ENCODE data around the gene GJD3. TPM values are rescaled to one million over a fixed set of nuclear protein-coding genes. Genes with fewer than 3 reads are reported as not detected.

Gene GJD3
- polyA plus RNA-seq, 1 donor from 2014 or later: not detected

- Histone ChIP-seq H3K27ac (ENCODE audit: low read length) (no peak overlapping the region), H3K36me3 (ENCODE audit: insufficient read depth, low read length) (no peaks in the 10 kb centered on the region), H2AFZ (ENCODE audit: low read depth, low read length) (no peak overlapping the region), H3K9me3 (ENCODE audit: low read length) (no peaks in the 10 kb centered on the region), H3K9ac (ENCODE audit: low read length) (no peak overlapping the region), H3K27me3 (ENCODE audit: insufficient read depth, low read depth, low read length) (no peaks in the 10 kb centered on the region), H3K79me2 (replicated peaks; ENCODE audit: insufficient read depth, low read length) (no peaks in the 10 kb centered on the region), H4K20me1 (ENCODE audit: insufficient read depth) (no peaks in the 10 kb centered on the region), H3K9me2 (ENCODE audit: insufficient read depth, low read length) (no peaks in the 10 kb centered on the region), H3K4me3 (ENCODE audit: low read length) (no peak overlapping the region), H3F3A (ENCODE audit: insufficient read depth, low read length, poor library complexity, severe bottlenecking) (no peaks in the 10 kb centered on the region), H3K4me2 (ENCODE audit: low read length) (no peak overlapping the region)
- no peak for TF ChIP-seq POLR2AphosphoS5 (IDR thresholded peaks at IDR 0.05)
- no peak for TF ChIP-seq TAF1 (IDR thresholded peaks at IDR 0.05; ENCODE audit: low read depth)
- no peak for TF ChIP-seq REST (IDR thresholded peaks at IDR 0.05; ENCODE audit: borderline replicate concordance)
- TF ChIP-seq MXI1 (conservative IDR thresholded peaks at IDR 0.05; ENCODE audit: poor library complexity, severe bottlenecking): no peak
- no peak for TF ChIP-seq CTCF (IDR thresholded peaks at IDR 0.05; ENCODE audit: poor library complexity, severe bottlenecking)
- TF ChIP-seq RAD21 (conservative IDR thresholded peaks at IDR 0.05): no peak
- TF ChIP-seq SMC3 (conservative IDR thresholded peaks at IDR 0.05; ENCODE audit: poor library complexity): no peak
- TF ChIP-seq EZH2 (IDR thresholded peaks at IDR 0.05; ENCODE audit: borderline replicate concordance, insufficient read depth, low read length, poor library complexity, severe bottlenecking): no peak
- no peak for TF ChIP-seq EP300 (conservative IDR thresholded peaks at IDR 0.05; ENCODE audit: poor library complexity, severe bottlenecking)
These were observed 37.2 kb downstream of the GJD3 start for GRCh38 chr17:40327244-40327729.

GRCh38 chr17:40326832-40327199 lies 37.7 kb downstream of the GJD3 start:
- no peaks in the 10 kb centered on the region for H3K79me2 ChIP-seq (replicated peaks; ENCODE audit: insufficient read depth, low read length)
- H3F3A ChIP-seq (ENCODE audit: insufficient read depth, low read length, poor library complexity, severe bottlenecking): no peaks in the 10 kb centered on the region
- no peak overlapping the region for H3K4me3 ChIP-seq (ENCODE audit: low read length)
- no peaks in the 10 kb centered on the region for H3K27me3 ChIP-seq (ENCODE audit: insufficient read depth, low read depth, low read length)
- TF ChIP-seq CTCF (IDR thresholded peaks at IDR 0.05; ENCODE audit: poor library complexity, severe bottlenecking) (no peak), TAF1 (IDR thresholded peaks at IDR 0.05; ENCODE audit: low read depth) (no peak), POLR2AphosphoS5 (IDR thresholded peaks at IDR 0.05) (no peak), MXI1 (conservative IDR thresholded peaks at IDR 0.05; ENCODE audit: poor library complexity, severe bottlenecking) (no peak), SMC3 (conservative IDR thresholded peaks at IDR 0.05; ENCODE audit: poor library complexity) (no peak), EP300 (conservative IDR thresholded peaks at IDR 0.05; ENCODE audit: poor library complexity, severe bottlenecking) (no peak), RAD21 (conservative IDR thresholded peaks at IDR 0.05) (no peak), EZH2 (IDR thresholded peaks at IDR 0.05; ENCODE audit: borderline replicate concordance, insufficient read depth, low read length, poor library complexity, severe bottlenecking) (no peak), REST (IDR thresholded peaks at IDR 0.05; ENCODE audit: borderline replicate concordance) (no peak)
- H3K27ac ChIP-seq (ENCODE audit: low read length): no peak overlapping the region
- no peaks in the 10 kb centered on the region for H4K20me1 ChIP-seq (ENCODE audit: insufficient read depth)
- no peak overlapping the region for H2AFZ ChIP-seq (ENCODE audit: low read depth, low read length)
- no peaks in the 10 kb centered on the region for H3K36me3 ChIP-seq (ENCODE audit: insufficient read depth, low read length)
- no peaks in the 10 kb centered on the region for H3K9me3 ChIP-seq (ENCODE audit: low read length)
- H3K9me2 ChIP-seq (ENCODE audit: insufficient read depth, low read length): no peaks in the 10 kb centered on the region
- no peak overlapping the region for H3K4me2 ChIP-seq (ENCODE audit: low read length)
- H3K9ac ChIP-seq (ENCODE audit: low read length): no peak overlapping the region

All from neural cell (in vitro differentiated cells).